K562 (cell line): ENCODE data around the gene FES. TPM values are rescaled to one million over a fixed set of nuclear protein-coding genes. Genes with fewer than 3 reads are reported as not detected.

ENCODE experiments used
- CBX8 ChIP-seq: fragments of 200-600 bp; sonication (generic); IDR thresholded peaks from 2 replicates; pipeline ENCODE4 v1.6.1; 2012; ENCODE audit warnings: borderline replicate concordance, mixed run types, low read depth, mild to moderate bottlenecking, moderate library complexity, mixed read lengths, low read length, control low read depth, inconsistent platforms; ENCODE audit not compliant: poor library complexity, severe bottlenecking; ENCODE audit errors: extremely low read depth
- E4F1 ChIP-seq: fragments of 250-450 bp; sonication (Bioruptor Pico); IDR thresholded peaks from 2 replicates; pipeline ENCODE4 v1.5.0; 2021; ENCODE audit warnings: mild to moderate bottlenecking, borderline replicate concordance
- ID3 ChIP-seq, 2 experiments: fragments of 250-450 bp in 1 of 2; fragments of 450-650 bp in 1 of 2; sonication (Bioruptor Pico) in 1 of 2; IDR thresholded peaks; 2 replicates each; pipeline versions ENCODE4 v1.6.1 to v1.8.0; 2016 to 2021; ENCODE audit warnings: mild to moderate bottlenecking in 2 of 2, moderate library complexity in 2 of 2, missing compliant biosample characterization in 1 of 2, missing genetic modification characterization in 1 of 2
- KAT7 ChIP-seq: sonication (generic); formaldehyde crosslinking; IDR thresholded peaks from 2 replicates; pipeline ENCODE4 v1.8.0; 2022; ENCODE audit warnings: missing genetic modification reagents, mild to moderate bottlenecking, borderline replicate concordance
- KLF10 ChIP-seq: fragments of 250-450 bp; sonication (Bioruptor Pico); IDR thresholded peaks from 2 replicates; pipeline ENCODE4 v1.6.1; 2021; ENCODE audit warnings: matching md5 sums
- MNT ChIP-seq, 2 experiments: fragments of 450-650 bp; conservative IDR thresholded peaks; 2 replicates each; pipeline ENCODE4 v1.6.1; 2017; ENCODE audit warnings: mild to moderate bottlenecking in 2 of 2, moderate library complexity in 2 of 2
- MXI1 ChIP-seq: IDR thresholded peaks from 2 replicates; pipeline ENCODE4 v1.6.1; 2011; ENCODE audit warnings: low read depth, mild to moderate bottlenecking, improper control_type of control experiment, low read length
- MYNN ChIP-seq, 2 experiments: sonication (generic); formaldehyde crosslinking in 1 of 2; IDR thresholded peaks; 2 replicates each; pipeline versions ENCODE4 v1.5.0 to v1.6.1; 2016 to 2020; ENCODE audit warnings: antibody characterized with exemption in 1 of 2, missing genetic modification reagents in 1 of 2
- NR2C2 ChIP-seq, 2 experiments: fragments of 200-800 bp in 1 of 2; sonication (Bioruptor generic) in 1 of 2; sonication (generic) in 1 of 2; formaldehyde crosslinking in 1 of 2; IDR thresholded peaks; 2 replicates each; pipeline versions ENCODE4 v1.6.1 to v1.8.0; 2016 to 2022; ENCODE audit warnings: mild to moderate bottlenecking in 1 of 2, missing compliant biosample characterization in 1 of 2, missing genetic modification characterization in 1 of 2, missing genetic modification reagents in 1 of 2
- SOX6 ChIP-seq: fragments of 450-650 bp; IDR thresholded peaks from 2 replicates; pipeline ENCODE4 v1.6.1; 2014; ENCODE audit warnings: mild to moderate bottlenecking
- XRCC5 ChIP-seq: fragments of 200-400 bp; formaldehyde crosslinking; IDR thresholded peaks from 2 replicates; pipeline ENCODE4 v1.6.1; 2017; ENCODE audit warnings: low read depth, mild to moderate bottlenecking, low read length
- ZBTB12 ChIP-seq: fragments of 250-450 bp; sonication (Bioruptor Pico); IDR thresholded peaks from 2 replicates; pipeline ENCODE4 v1.4.0; 2020
- ZNF354B ChIP-seq: fragments of 250-450 bp; sonication (Bioruptor Pico); IDR thresholded peaks from 2 replicates; pipeline ENCODE4 v1.4.0; 2020
- ZNF57 ChIP-seq: fragments of 450-650 bp; formaldehyde crosslinking; IDR thresholded peaks from 2 replicates; pipeline ENCODE4 v1.4.0; 2020; ENCODE audit warnings: mild to moderate bottlenecking, moderate library complexity
- ZNF766 ChIP-seq: fragments of 200-800 bp; sonication (Bioruptor generic); conservative IDR thresholded peaks from 2 replicates; pipeline ENCODE4 v1.6.1; 2016; ENCODE audit warnings: missing genetic modification characterization, missing compliant biosample characterization
- polyA plus RNA-seq, 8 experiments: library from polyadenylated mRNA; depleted of rRNA in 4 of 8; stranded (reverse) in 5 of 8; unstranded in 3 of 8; fragments of >200 nt; fragmentation: Nextera tagmentation in 2 of 8; fragmentation: Illumina TruSeq in 1 of 8; extraction: Ambion mirVana in 2 of 8; extraction: Trizol in 1 of 8; gene quantifications; 2 replicates each; pipeline versions ENCODE4 v1.2.1 to v1.2.3, GENCODE V29; 2011 to 2014; ENCODE audit warnings: inconsistent platforms in 1 of 8, missing spikeins in 1 of 8
- total RNA-seq, 7 experiments: library from RNA; depleted of rRNA in 6 of 7; stranded (reverse); fragments of >200 nt in 6 of 7; fragmentation: Illumina TruSeq in 2 of 7; extraction: Trizol in 2 of 7; gene quantifications; 2 replicates each; pipeline versions ENCODE4 v1.2.1 to v1.2.3, GENCODE V29; 2011 to 2021; ENCODE audit warnings: low replicate concordance in 1 of 7
- TF ChIP-seq, protein P1 (sequence below): IDR thresholded peaks from 3 replicates; pipeline ENCODE4 v1.6.1; 2011; ENCODE audit warnings: borderline replicate concordance, mild to moderate bottlenecking, moderate library complexity; ENCODE audit not compliant: insufficient read length; ENCODE audit errors: extremely low read depth

The FES gene
- total and polyA plus RNA-seq, 9 of the 15 experiments (the other 6 are each of a cell fraction or from before 2014, with no cell fraction given) = 0.38 to 2.6 (median 0.82) TPM

- TF ChIP-seq NR2C2 (CRISPR knock-in tag; IDR thresholded peaks at IDR 0.05) (no peak), NR2C2 (tag; IDR thresholded peaks at IDR 0.05) (peak; percentile 63), ZBTB12 (CRISPR knock-in tag) (no peak), KAT7 (CRISPR knock-in tag) (0 out of 2 replicates have a peak, but pooled peaks have one; percentile 23), ZNF354B (CRISPR knock-in tag) (no peak), KLF10 (CRISPR knock-in tag) (no peak), MYNN (IDR thresholded peaks at IDR 0.05) (no peak), MYNN (CRISPR knock-in tag; IDR thresholded peaks at IDR 0.05) (no peak), MNT (conservative IDR thresholded peaks at IDR 0.05) (no peak), ZNF57 (CRISPR knock-in tag) (no peak), XRCC5 (no peak), ID3 (CRISPR knock-in tag; IDR thresholded peaks at IDR 0.05) (no peak), ID3 (tag; IDR thresholded peaks at IDR 0.05) (no peak), E4F1 (CRISPR knock-in tag) (no peak), SOX6 (no peak), MXI1 (no peak), ZNF766 (CRISPR knock-in tag) (no peak), CBX8 (no peak)
- TF ChIP-seq, protein P1, sequence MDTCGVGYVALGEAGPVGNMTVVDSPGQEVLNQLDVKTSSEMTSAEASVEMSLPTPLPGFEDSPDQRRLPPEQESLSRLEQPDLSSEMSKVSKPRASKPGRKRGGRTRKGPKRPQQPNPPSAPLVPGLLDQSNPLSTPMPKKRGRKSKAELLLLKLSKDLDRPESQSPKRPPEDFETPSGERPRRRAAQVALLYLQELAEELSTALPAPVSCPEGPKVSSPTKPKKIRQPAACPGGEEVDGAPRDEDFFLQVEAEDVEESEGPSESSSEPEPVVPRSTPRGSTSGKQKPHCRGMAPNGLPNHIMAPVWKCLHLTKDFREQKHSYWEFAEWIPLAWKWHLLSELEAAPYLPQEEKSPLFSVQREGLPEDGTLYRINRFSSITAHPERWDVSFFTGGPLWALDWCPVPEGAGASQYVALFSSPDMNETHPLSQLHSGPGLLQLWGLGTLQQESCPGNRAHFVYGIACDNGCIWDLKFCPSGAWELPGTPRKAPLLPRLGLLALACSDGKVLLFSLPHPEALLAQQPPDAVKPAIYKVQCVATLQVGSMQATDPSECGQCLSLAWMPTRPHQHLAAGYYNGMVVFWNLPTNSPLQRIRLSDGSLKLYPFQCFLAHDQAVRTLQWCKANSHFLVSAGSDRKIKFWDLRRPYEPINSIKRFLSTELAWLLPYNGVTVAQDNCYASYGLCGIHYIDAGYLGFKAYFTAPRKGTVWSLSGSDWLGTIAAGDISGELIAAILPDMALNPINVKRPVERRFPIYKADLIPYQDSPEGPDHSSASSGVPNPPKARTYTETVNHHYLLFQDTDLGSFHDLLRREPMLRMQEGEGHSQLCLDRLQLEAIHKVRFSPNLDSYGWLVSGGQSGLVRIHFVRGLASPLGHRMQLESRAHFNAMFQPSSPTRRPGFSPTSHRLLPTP = no peak
Observed at GRCh38 chr15:90871716-90872485, 12.4 kb upstream of the FES start (continued).
